Epithelial cell of esophagus (primary cell): ENCODE results near the gene KDM4F.

Experiments used
- DNase-seq: peaks from one replicate; pipeline ENCODE4 v3.0.0; 2010; ENCODE audit warnings: low read depth
- H3K4me3 ChIP-seq: 2 replicates; pipeline ENCODE4 v1.5.1; 2011; ENCODE audit warnings: mild to moderate bottlenecking, low read length, control low read depth
- CTCF ChIP-seq: IDR thresholded peaks from 2 replicates; pipeline ENCODE4 v1.5.1; 2011; ENCODE audit warnings: low read depth, mild to moderate bottlenecking, low read length, control low read depth, inconsistent platforms; ENCODE audit not compliant: insufficient read depth; ENCODE audit errors: missing control alignments

Gene KDM4F

GRCh38 chr11:95091663-95092180 lies 42.5 kb downstream of the KDM4F start:
- H3K4me3 ChIP-seq, result no peak overlapping the region
- DNase-seq, result no peak
- TF ChIP-seq CTCF, result no peak

GRCh38 chr11:95092549-95093324 lies 43.5 kb downstream of the KDM4F start:
- peak; percentile 53 for DNase-seq
- TF ChIP-seq CTCF, result peak; percentile 50
- H3K4me3 ChIP-seq, result no peak overlapping the region

- no peak for TF ChIP-seq CTCF
Observed at GRCh38 chr11:95093548-95093947, 44.3 kb downstream of the KDM4F start.

GRCh38 chr11:95095858-95096587 lies 46.8 kb downstream of the KDM4F start:
- no peak for DNase-seq
- TF ChIP-seq CTCF, result no peak
- no peak overlapping the region for H3K4me3 ChIP-seq

More at GRCh38 chr11:95093548-95093947, 44.3 kb downstream of the KDM4F start:
- H3K4me3 ChIP-seq, result no peak overlapping the region
- no peak for DNase-seq

GRCh38 chr11:95097209-95097608 lies 48.0 kb downstream of the KDM4F start:
- no peak overlapping the region for H3K4me3 ChIP-seq
- no peak for DNase-seq
- TF ChIP-seq CTCF, result no peak

- no peak for TF ChIP-seq CTCF
- no peak overlapping the region for H3K4me3 ChIP-seq
- no peak for DNase-seq
Observed at GRCh38 chr11:95098826-95099225, 49.6 kb downstream of the KDM4F start.

- no peak for TF ChIP-seq CTCF
- DNase-seq, result no peak
- H3K4me3 ChIP-seq, result no peak overlapping the region
Observed at GRCh38 chr11:95100191-95100648, 51.0 kb downstream of the KDM4F start.
